Stimulated activated memory B cell treated with anti-CD40 and anti-IgM and Interleukin-4, amounts not matched to agents 10 μg/mL and 1 μg/mL and 100 μg/mL, for 72 hours (primary cell): ENCODE data around the gene MAP4K5.

ENCODE experiments used
- ATAC-seq: fragments of 150-1000 bp; cut with Tn5 transposase; 2 replicates; pipeline ENCODE4 v1.10.0; 2021
- H3K27ac Mint-ChIP-seq: one replicate; pipeline ENCODE4 v1.8.0; 2022; ENCODE audit warnings: mild to moderate bottlenecking, mixed read lengths
- H3K27me3 Mint-ChIP-seq: one replicate; pipeline ENCODE4 v1.8.0; 2022; ENCODE audit warnings: mixed read lengths
- H3K36me3 Mint-ChIP-seq: one replicate; pipeline ENCODE4 v1.8.0; 2022; ENCODE audit warnings: mixed read lengths
- H3K4me1 Mint-ChIP-seq: one replicate; pipeline ENCODE4 v1.8.0; 2022; ENCODE audit warnings: mixed read lengths
- H3K4me3 Mint-ChIP-seq: one replicate; pipeline ENCODE4 v1.8.0; 2022; ENCODE audit warnings: mild to moderate bottlenecking, moderate library complexity, mixed read lengths
- H3K9me3 Mint-ChIP-seq: one replicate; pipeline ENCODE4 v1.8.0; 2022; ENCODE audit warnings: mixed read lengths

MAP4K5 gene

GRCh38 chr14:50410071-50410470 lies 122.3 kb downstream of the MAP4K5 start:
- Mint-ChIP-seq H3K4me3 (no peak overlapping the region), H3K27ac (no peak overlapping the region), H3K4me1 (no peaks in the 10 kb centered on the region), H3K36me3 (peaks cover 29% of the 10 kb centered on the region), H3K9me3 (peaks cover 8% of the 10 kb centered on the region), H3K27me3 (no peaks in the 10 kb centered on the region)
- ATAC-seq = no peak

GRCh38 chr14:50407111-50407812 lies 125.1 kb downstream of the MAP4K5 start:
- Mint-ChIP-seq H3K9me3 (peaks cover 5% of the 10 kb centered on the region), H3K4me3 (no peak overlapping the region), H3K27me3 (no peaks in the 10 kb centered on the region), H3K36me3 (peaks cover 6% of the 10 kb centered on the region), H3K4me1 (no peaks in the 10 kb centered on the region), H3K27ac (no peak overlapping the region)
- ATAC-seq = no peak

DNA sequence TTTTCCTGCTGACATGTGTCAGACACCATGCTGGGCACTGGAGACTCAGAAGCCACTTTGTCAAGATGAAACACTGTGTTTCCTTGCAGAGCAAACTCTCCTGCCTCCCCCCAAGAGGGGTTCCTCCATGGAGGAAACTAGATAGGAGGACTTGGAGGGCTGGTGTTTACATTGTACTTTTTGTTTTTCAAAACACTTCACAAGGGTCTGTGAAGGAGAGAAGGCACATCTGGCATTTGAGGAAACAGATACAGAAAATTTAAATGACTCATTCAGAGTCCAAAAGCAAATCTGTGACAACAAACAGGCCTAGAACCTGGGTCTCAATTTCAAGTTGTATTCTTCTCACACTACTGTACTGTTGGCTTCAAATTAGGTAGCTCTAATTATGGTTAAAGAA lies 128.9 kb downstream of the MAP4K5 start:
- no peak for ATAC-seq
- no peaks in the 10 kb centered on the region for H3K27me3 Mint-ChIP-seq
- no peaks in the 10 kb centered on the region for H3K36me3 Mint-ChIP-seq
- peaks cover 10% of the 10 kb centered on the region for H3K4me1 Mint-ChIP-seq
- H3K9me3 Mint-ChIP-seq = peaks cover 2% of the 10 kb centered on the region
- H3K4me3 Mint-ChIP-seq = no peak overlapping the region
- no peak overlapping the region for H3K27ac Mint-ChIP-seq

DNA sequence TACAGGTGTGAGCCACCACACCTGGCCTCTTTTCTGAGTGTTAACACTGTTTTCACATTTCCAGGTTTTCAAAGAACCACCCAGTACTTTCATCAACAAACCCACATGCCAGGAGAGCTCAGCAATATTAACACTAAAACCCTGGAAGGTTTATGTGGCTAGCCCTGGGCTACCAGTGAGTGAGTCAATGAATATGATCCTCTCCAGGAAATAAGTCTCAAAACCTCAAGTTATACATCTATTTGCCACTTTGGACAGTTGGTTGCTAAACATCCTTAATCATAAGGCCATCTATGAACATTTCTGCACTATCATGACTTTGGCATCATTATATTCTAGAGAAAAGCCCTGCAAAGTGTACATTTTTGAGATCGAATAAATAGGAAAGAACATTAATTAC lies 129.4 kb downstream of the MAP4K5 start:
- peaks cover 10% of the 10 kb centered on the region for H3K4me1 Mint-ChIP-seq
- H3K36me3 Mint-ChIP-seq = no peaks in the 10 kb centered on the region
- H3K27ac Mint-ChIP-seq = no peak overlapping the region
- no peak overlapping the region for H3K4me3 Mint-ChIP-seq
- H3K27me3 Mint-ChIP-seq = no peaks in the 10 kb centered on the region
- peaks cover 2% of the 10 kb centered on the region for H3K9me3 Mint-ChIP-seq
- ATAC-seq = no peak

- Mint-ChIP-seq H3K36me3 (no peaks in the 10 kb centered on the region), H3K4me1 (peaks cover 25% of the 10 kb centered on the region)
These were observed 131.9 kb downstream of the MAP4K5 start for GRCh38 chr14:50400461-50400860.

GRCh38 chr14:50399251-50400032 lies 132.9 kb downstream of the MAP4K5 start:
- H3K4me1 Mint-ChIP-seq = peaks cover 28% of the 10 kb centered on the region
- H3K36me3 Mint-ChIP-seq = no peaks in the 10 kb centered on the region
- no peaks in the 10 kb centered on the region for H3K9me3 Mint-ChIP-seq
- H3K4me3 Mint-ChIP-seq = no peak overlapping the region
- ATAC-seq = no peak
- H3K27me3 Mint-ChIP-seq = no peaks in the 10 kb centered on the region
- no peak overlapping the region for H3K27ac Mint-ChIP-seq

More at GRCh38 chr14:50400461-50400860, 131.9 kb downstream of the MAP4K5 start:
- H3K9me3 Mint-ChIP-seq = no peaks in the 10 kb centered on the region
- no peak for ATAC-seq
- H3K4me3 Mint-ChIP-seq = no peak overlapping the region
- H3K27me3 Mint-ChIP-seq = no peaks in the 10 kb centered on the region
- H3K27ac Mint-ChIP-seq = no peak overlapping the region

GRCh38 chr14:50398189-50398580 lies 134.2 kb downstream of the MAP4K5 start:
- Mint-ChIP-seq H3K36me3 (peaks cover under 1% of the 10 kb centered on the region), H3K9me3 (no peaks in the 10 kb centered on the region), H3K27ac (no peak overlapping the region), H3K4me3 (no peak overlapping the region), H3K4me1 (peaks cover 37% of the 10 kb centered on the region), H3K27me3 (no peaks in the 10 kb centered on the region)
- ATAC-seq = no peak

- no peaks in the 10 kb centered on the region for H3K9me3 Mint-ChIP-seq
- H3K27me3 Mint-ChIP-seq = no peaks in the 10 kb centered on the region
- peaks cover 7% of the 10 kb centered on the region for H3K36me3 Mint-ChIP-seq
- ATAC-seq = no peak
- peaks cover 37% of the 10 kb centered on the region for H3K4me1 Mint-ChIP-seq
- peak overlapping the region; percentile 82 for H3K4me3 Mint-ChIP-seq
- peak overlapping the region; percentile 60 for H3K27ac Mint-ChIP-seq
These were observed 134.8 kb downstream of the MAP4K5 start for GRCh38 chr14:50397390-50398188.

- H3K27me3 Mint-ChIP-seq = no peaks in the 10 kb centered on the region
- H3K4me3 Mint-ChIP-seq = peak within 1 kb of the TSS; percentile 82
- H3K36me3 Mint-ChIP-seq = peaks cover 9% of the 10 kb centered on the region
- H3K4me1 Mint-ChIP-seq = peaks cover 37% of the 10 kb centered on the region
- peak within 1 kb of the TSS; percentile 60 for H3K27ac Mint-ChIP-seq
- peak; percentile 80 for ATAC-seq
- H3K9me3 Mint-ChIP-seq = no peaks in the 10 kb centered on the region
These were observed 135.6 kb downstream of the MAP4K5 start, which contains the start of gene CDKL1 for GRCh38 chr14:50396631-50397389. Gene CDKL1, minus strand, starts transcription at chr14:50396881. Its CDS starts 1,013 bp downstream, at chr14:50395868.

GRCh38 chr14:50395448-50395847 lies 136.9 kb downstream of the MAP4K5 start:
- H3K9me3 Mint-ChIP-seq = no peaks in the 10 kb centered on the region
- H3K4me1 Mint-ChIP-seq = peaks cover 37% of the 10 kb centered on the region
- no peaks in the 10 kb centered on the region for H3K27me3 Mint-ChIP-seq
- no peak overlapping the region for H3K4me3 Mint-ChIP-seq
- ATAC-seq = no peak
- H3K27ac Mint-ChIP-seq = no peak overlapping the region
- H3K36me3 Mint-ChIP-seq = peaks cover 9% of the 10 kb centered on the region

- no peak overlapping the region for H3K27ac Mint-ChIP-seq
- peaks cover 9% of the 10 kb centered on the region for H3K36me3 Mint-ChIP-seq
- no peaks in the 10 kb centered on the region for H3K9me3 Mint-ChIP-seq
- ATAC-seq = no peak
- H3K4me1 Mint-ChIP-seq = peaks cover 31% of the 10 kb centered on the region
- no peak overlapping the region for H3K4me3 Mint-ChIP-seq
- no peaks in the 10 kb centered on the region for H3K27me3 Mint-ChIP-seq
These were observed 137.7 kb downstream of the MAP4K5 start for GRCh38 chr14:50394713-50395112.

DNA sequence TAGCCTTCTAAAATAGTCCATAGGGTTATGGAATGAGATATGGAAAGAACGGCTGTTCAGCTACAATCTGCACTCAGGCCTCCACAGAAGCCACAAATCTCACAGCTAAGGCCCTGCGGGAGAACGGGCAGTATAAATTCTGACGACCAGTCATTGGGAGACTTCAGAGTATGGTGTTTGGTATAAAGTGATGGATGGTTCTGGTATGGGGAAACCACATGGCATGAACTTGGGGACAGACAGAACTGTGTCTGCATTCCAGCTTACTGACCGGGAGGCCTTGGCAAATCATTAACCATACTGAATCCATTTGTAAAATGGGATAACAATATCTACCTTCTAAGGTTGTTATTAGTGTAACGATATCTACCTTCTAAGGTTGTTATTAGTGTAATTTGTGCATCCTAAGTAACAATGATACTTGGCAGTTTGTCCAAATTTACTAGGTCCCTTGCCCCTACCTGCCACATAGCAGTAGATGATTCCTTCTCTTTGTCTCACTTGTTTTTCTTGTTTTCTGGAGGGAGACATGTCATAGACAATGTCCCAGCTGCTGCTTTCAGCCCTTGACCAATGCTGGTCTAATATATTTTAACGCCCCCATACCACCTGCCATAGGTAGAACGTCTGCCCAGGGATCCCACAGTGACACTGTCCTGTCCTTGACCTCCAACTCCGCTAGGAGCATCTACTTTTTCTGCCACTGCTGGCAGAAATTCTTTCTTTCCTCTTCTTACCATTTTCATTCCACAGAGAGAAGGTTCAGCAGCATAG lies 142.5 kb downstream of the MAP4K5 start:
- no peak overlapping the region for H3K27ac Mint-ChIP-seq
- peaks cover 12% of the 10 kb centered on the region for H3K4me1 Mint-ChIP-seq
- H3K36me3 Mint-ChIP-seq = peaks cover 9% of the 10 kb centered on the region
- no peaks in the 10 kb centered on the region for H3K27me3 Mint-ChIP-seq
- no peak for ATAC-seq
- no peaks in the 10 kb centered on the region for H3K9me3 Mint-ChIP-seq
- H3K4me3 Mint-ChIP-seq = no peak overlapping the region

DNA sequence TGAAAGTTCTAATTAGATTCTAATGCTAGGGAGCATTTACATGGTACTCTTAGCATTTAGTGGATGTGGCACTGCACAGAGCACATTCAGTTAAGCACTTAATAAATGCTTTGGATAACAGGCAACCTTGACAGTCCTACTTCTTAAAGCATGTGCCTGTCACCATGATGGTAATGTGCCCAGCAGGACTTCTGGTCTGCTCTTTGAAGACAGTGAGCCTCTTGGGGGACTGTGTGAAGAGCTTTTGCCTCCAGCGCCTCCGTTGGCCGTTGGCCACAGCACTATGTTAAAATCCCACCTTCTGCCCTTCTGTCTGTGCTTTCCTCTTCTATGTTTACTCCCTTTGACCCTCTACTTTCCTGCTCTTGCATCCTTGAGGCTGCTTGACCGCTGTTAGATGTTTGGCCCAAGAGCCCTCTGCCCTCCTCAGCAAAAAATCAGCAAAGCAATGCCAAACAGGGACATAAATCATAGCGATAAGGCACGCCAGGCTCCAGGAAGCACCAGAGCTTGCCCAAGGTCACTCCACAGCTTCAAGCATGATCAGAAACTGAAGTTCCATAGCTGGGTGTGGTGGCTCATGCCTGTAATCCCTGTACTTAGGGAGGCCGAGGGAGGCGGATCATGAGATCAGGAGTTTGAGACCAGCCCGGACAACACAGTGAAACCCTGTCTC lies 144.0 kb downstream of the MAP4K5 start:
- no peaks in the 10 kb centered on the region for H3K27me3 Mint-ChIP-seq
- ATAC-seq = no peak
- H3K36me3 Mint-ChIP-seq = peaks cover 9% of the 10 kb centered on the region
- H3K9me3 Mint-ChIP-seq = no peaks in the 10 kb centered on the region
- H3K4me3 Mint-ChIP-seq = no peak overlapping the region
- H3K4me1 Mint-ChIP-seq = no peaks in the 10 kb centered on the region
- no peak overlapping the region for H3K27ac Mint-ChIP-seq

GRCh38 chr14:50387548-50387947 lies 144.8 kb downstream of the MAP4K5 start:
- Mint-ChIP-seq H3K9me3 (no peaks in the 10 kb centered on the region), H3K27me3 (no peaks in the 10 kb centered on the region), H3K36me3 (peaks cover 2% of the 10 kb centered on the region), H3K4me3 (no peak overlapping the region), H3K4me1 (no peaks in the 10 kb centered on the region), H3K27ac (no peak overlapping the region)
- no peak for ATAC-seq
